PC-3 (cell line): Measurements from ENCODE around the gene C3orf22.

ENCODE experiments used
- EZH2 ChIP-seq: fragments of 300-600 bp; sonication (generic); IDR thresholded peaks from one replicate; pipeline ENCODE4 v1.6.1; 2017; ENCODE audit warnings: antibody characterized with exemption, mild to moderate bottlenecking, low read length; ENCODE audit not compliant: unreplicated experiment
- EZH2phosphoT487 ChIP-seq: fragments of 300-600 bp; sonication (generic); IDR thresholded peaks from 2 replicates; pipeline ENCODE4 v1.6.1; 2018; ENCODE audit warnings: mild to moderate bottlenecking, antibody characterized with exemption, low read length, borderline replicate concordance
- TF ChIP-seq, protein P1 (sequence below): fragments of 300-600 bp; sonication (generic); conservative IDR thresholded peaks from 2 replicates; pipeline ENCODE4 v1.5.1; 2017; ENCODE audit warnings: antibody characterized with exemption, low read depth, mild to moderate bottlenecking, low read length

DNA sequence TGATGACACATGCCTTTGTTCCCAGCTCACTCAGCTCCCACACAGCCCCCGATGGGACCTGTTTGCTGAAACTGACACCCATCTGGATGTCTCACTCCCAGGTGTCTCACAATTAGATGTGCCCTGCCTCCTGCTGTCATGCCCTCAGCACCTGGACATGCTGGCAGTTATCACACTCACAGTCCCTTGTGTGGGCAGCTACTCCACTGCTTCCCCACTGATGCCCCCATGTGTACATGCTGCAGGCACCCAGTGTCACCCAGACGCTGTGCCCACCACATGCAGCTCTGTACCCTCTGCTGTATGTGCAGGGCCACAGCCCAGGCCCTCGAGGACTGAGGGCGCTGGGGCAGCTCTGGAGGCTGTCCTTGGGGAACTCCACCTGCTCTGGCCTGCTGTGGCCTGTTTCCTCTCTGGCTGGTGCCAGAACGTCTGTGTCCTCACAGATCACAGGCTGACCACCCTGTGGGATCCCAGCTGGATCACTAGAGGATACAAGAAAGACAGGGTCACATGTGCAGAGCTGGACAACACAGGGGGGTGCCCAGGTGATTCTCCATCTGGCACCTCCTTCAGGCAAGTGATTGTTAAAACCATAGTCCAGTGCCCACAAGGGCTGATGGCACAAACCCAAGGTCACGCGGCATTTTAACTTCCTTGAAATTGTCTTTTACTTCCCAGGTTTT is 14.0 kb downstream of the C3orf22 start:
- TF ChIP-seq, protein P1, sequence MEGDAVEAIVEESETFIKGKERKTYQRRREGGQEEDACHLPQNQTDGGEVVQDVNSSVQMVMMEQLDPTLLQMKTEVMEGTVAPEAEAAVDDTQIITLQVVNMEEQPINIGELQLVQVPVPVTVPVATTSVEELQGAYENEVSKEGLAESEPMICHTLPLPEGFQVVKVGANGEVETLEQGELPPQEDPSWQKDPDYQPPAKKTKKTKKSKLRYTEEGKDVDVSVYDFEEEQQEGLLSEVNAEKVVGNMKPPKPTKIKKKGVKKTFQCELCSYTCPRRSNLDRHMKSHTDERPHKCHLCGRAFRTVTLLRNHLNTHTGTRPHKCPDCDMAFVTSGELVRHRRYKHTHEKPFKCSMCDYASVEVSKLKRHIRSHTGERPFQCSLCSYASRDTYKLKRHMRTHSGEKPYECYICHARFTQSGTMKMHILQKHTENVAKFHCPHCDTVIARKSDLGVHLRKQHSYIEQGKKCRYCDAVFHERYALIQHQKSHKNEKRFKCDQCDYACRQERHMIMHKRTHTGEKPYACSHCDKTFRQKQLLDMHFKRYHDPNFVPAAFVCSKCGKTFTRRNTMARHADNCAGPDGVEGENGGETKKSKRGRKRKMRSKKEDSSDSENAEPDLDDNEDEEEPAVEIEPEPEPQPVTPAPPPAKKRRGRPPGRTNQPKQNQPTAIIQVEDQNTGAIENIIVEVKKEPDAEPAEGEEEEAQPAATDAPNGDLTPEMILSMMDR = no peak
- no peak for TF ChIP-seq EZH2
- no peak for TF ChIP-seq EZH2phosphoT487
